IgD-negative memory B cell (primary cell): ENCODE data around the gene GOLPH3. TPM values are rescaled to one million over a fixed set of nuclear protein-coding genes. Genes with fewer than 3 reads are reported as not detected.
A peak's percentile ranks its signal among the peaks of the same experiment; 100 is the strongest.
"Not testable (repeated sequence)": the region's sequence is repeated elsewhere in the genome, so short reads cannot be mapped to it uniquely, and the experiment has no call there.

ENCODE experiments used
- H3K27ac Mint-ChIP-seq, 3 donors: one replicate each; pipeline ENCODE4 v1.8.0; 2020 to 2022; ENCODE audit warnings: mild to moderate bottlenecking in 3 of 3, mixed read lengths in 3 of 3, moderate library complexity in 1 of 3
- H3K27me3 Mint-ChIP-seq: one replicate; pipeline ENCODE4 v1.8.0; 2021; ENCODE audit warnings: mixed read lengths
- H3K36me3 Mint-ChIP-seq: one replicate; pipeline ENCODE4 v1.8.0; 2020; ENCODE audit warnings: mild to moderate bottlenecking, mixed read lengths
- H3K4me1 Mint-ChIP-seq, 3 donors: one replicate each; pipeline ENCODE4 v1.8.0; 2020 to 2022; ENCODE audit warnings: mixed read lengths in 3 of 3, mild to moderate bottlenecking in 1 of 3
- H3K4me3 Mint-ChIP-seq, 4 donors: one replicate each; pipeline ENCODE4 v1.8.0; 2020 to 2022; ENCODE audit warnings: mild to moderate bottlenecking in 4 of 4, mixed read lengths in 4 of 4, moderate library complexity in 3 of 4
- H3K9me3 Mint-ChIP-seq, 3 donors: one replicate each; pipeline ENCODE4 v1.8.0; 2020 to 2021; ENCODE audit warnings: mixed read lengths in 3 of 3, mild to moderate bottlenecking in 1 of 3
- polyA plus RNA-seq: library from polyadenylated mRNA; unstranded; fragments of 300-500 nt; fragmentation: Illumina TruSeq; gene quantifications from one replicate; pipeline ENCODE4 v1.2.3, GENCODE V29; 2021

GOLPH3 gene
- polyA plus RNA-seq, 1 donor from 2014 or later, result 99.2 TPM

DNA sequence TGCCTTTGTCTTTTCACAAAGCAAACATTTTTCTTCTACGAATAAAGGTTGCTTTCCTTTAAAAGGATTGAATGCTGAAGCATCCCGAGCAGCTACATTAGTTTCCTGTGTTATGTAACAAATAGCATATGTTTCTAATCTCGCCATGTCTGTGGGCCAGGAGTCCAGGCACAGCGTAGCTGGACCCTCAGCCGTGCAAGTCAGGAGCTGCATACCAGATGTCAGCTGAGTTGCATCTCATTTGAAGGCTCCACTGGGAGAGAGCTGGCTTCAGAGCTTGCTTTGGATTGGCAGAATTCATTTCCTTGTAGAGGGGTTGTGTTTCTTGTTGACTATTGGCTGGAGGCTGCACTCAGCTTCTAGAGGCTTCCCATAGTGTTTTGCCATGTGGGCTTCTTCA is 16.0 kb upstream of the GOLPH3 start:
- no peak overlapping the region for H3K4me3 Mint-ChIP-seq
- H3K4me1 Mint-ChIP-seq, result peaks cover 5 to 8% (median 6%) of the 10 kb centered on the region in 3 donors
- H3K9me3 Mint-ChIP-seq, result no peaks in the 10 kb centered on the region
- H3K36me3 Mint-ChIP-seq, result no peaks in the 10 kb centered on the region
- H3K27me3 Mint-ChIP-seq, result peaks cover 4% of the 10 kb centered on the region
- no peak overlapping the region for H3K27ac Mint-ChIP-seq

DNA sequence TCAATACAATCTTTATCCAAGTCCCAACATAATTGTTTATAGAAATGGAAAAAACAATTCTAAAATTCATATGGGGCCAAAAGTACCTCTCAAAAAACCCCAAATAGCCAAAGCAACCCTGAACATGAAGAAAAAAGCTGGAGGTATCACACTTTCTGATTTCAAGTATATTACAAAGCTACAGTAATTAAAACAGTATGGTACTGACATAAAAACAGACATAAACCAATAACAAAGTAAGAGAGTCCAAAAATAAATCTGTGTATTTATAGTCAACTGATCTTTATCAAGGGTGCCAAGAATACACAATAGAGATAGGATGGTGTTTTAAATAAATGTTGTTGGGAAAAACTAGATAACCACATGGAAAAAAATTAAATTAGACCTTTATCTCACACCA is 13.6 kb upstream of the GOLPH3 start:
- no peaks in the 10 kb centered on the region for H3K27me3 Mint-ChIP-seq
- H3K27ac Mint-ChIP-seq, result no peak overlapping the region
- no peak overlapping the region for H3K4me3 Mint-ChIP-seq
- no peaks in the 10 kb centered on the region for H3K9me3 Mint-ChIP-seq
- H3K36me3 Mint-ChIP-seq, result no peaks in the 10 kb centered on the region
- peaks cover 2 to 7% (median 6%) of the 10 kb centered on the region in 3 donors for H3K4me1 Mint-ChIP-seq

- Mint-ChIP-seq H3K4me3 (peak overlapping the region in 2 of 4 donors; percentile 41 to 61), H3K9me3 (no peaks in the 10 kb centered on the region), H3K36me3 (peaks cover 2% of the 10 kb centered on the region), H3K27me3 (no peaks in the 10 kb centered on the region), H3K27ac (peak overlapping the region in 1 of 3 donors; percentile 53), H3K4me1 (peaks cover 10 to 15% (median 10%) of the 10 kb centered on the region in 3 donors)
Measured at GRCh38 chr5:32182463-32183063, 8.4 kb upstream of the GOLPH3 start.

GRCh38 chr5:32173267-32174010 is 680 bp downstream of the GOLPH3 start:
- peaks cover 21 to 54% (median 31%) of the 10 kb centered on the region in 3 donors for H3K4me1 Mint-ChIP-seq
- no peaks in the 10 kb centered on the region for H3K9me3 Mint-ChIP-seq
- H3K4me3 Mint-ChIP-seq, result peak overlapping the region; percentile 92 to 100 (median 98)
- H3K27me3 Mint-ChIP-seq, result no peaks in the 10 kb centered on the region
- H3K36me3 Mint-ChIP-seq, result peaks cover 2% of the 10 kb centered on the region
- H3K27ac Mint-ChIP-seq, result peak overlapping the region; percentile 94 to 99 (median 96)

DNA sequence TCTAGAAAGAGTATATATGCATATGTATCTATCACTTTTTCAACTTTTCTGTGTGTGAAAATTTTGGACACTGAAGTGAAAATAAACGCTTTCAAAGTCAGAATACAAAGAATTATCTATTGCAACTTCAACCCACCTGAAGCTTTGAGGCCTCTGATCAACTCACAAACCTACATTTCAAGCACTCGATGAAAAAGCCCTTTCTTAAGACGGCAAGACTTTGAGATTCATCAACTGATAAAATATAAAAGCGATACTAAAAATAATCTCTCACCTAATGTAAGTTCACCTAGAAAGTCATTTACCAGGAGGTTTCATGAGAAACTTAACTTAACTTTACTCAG is 1.2 kb downstream of the GOLPH3 start:
- no peaks in the 10 kb centered on the region for H3K9me3 Mint-ChIP-seq
- H3K4me1 Mint-ChIP-seq, result peaks cover 24 to 54% (median 33%) of the 10 kb centered on the region in 3 donors
- no peaks in the 10 kb centered on the region for H3K27me3 Mint-ChIP-seq
- peaks cover under 1% of the 10 kb centered on the region for H3K36me3 Mint-ChIP-seq
- H3K27ac Mint-ChIP-seq, result peak overlapping the region; percentile 94 to 99 (median 96)
- H3K4me3 Mint-ChIP-seq, result peak overlapping the region; percentile 92 to 100 (median 98)

DNA sequence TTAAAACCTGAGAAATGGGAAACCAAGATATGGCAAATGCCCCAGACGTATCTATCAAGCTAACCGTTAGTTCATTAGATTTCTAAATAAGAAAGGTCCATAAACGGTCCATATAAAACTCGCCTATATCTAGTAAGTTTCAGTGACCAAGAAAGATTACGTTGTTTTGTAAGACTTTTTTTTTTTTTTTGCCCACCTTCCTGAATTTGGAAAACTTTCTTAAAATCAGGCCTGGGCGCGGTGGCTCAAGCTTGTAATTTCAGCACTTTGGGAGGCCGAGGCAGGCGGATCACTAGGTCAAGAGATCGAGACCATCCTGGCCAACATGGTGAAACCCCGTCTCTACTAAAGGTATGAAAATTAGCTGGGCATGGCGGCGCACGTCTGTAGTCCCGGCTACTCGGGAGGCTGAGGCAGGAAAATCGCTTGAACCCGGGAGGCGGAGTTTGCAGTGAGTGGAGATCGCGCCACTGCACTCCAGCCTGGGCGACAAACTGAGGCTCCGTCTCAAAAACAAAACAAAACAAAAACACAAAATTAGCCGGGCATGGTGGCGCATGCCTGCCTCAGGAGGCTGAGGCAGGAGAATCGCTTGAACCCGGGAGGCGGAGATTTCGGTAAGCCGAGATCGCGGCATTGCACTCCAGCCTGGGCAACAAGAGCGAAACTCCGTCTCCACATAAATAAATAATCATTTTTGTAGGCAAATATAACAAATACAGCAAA is 1.8 kb downstream of the GOLPH3 start:
- Mint-ChIP-seq H3K4me1 (peaks cover 22 to 51% (median 33%) of the 10 kb centered on the region in 3 donors), H3K4me3 (peak overlapping the region; percentile 92 to 100 (median 98)), H3K27ac (peak overlapping the region; percentile 94 to 99 (median 96))
- H3K27me3 Mint-ChIP-seq, H3K36me3 Mint-ChIP-seq, H3K9me3 Mint-ChIP-seq: not testable (repeated sequence)

DNA sequence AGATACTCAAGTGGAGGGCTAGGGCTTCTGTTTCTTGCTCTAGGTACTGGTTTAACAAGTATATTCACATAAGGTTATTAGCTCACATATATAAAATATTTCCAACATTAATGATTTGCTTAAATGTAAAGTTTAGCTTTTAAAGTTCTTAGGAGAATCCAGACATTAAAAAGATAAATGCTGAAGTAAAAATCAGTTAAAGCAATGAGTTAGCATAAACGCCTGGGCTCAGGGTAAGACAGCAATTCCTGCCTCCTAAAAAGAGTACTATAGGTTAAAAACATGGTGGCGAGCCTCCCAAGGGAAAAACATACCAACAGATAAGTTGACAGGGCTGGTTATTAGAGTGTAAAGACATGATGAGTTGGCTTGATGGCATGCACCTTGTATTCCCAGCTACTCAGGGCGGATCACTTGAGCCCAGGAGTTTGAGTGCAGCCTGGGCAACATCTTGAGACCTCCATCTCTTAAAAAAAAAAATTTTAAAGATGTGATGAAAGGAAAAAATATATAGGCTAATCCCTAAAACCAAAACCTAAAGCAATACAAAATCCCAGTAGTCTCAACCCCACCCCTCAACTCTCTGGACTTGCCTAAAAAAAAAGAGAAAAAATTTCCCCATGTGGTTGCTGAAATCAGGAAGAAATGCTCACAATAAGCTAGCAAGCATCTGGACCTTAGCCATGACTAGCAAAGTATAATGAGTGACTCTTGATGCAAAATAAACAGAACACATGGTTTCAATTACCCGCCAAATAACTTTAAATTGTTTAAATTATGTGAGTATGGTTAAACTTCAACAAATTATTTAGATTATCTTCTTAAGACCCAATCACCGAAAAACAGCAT is 3.6 kb downstream of the GOLPH3 start:
- Mint-ChIP-seq H3K36me3 (no peaks in the 10 kb centered on the region), H3K27ac (peak overlapping the region; percentile 50 to 61 (median 52)), H3K27me3 (no peaks in the 10 kb centered on the region), H3K4me1 (peaks cover 27 to 50% (median 39%) of the 10 kb centered on the region in 3 donors), H3K9me3 (no peaks in the 10 kb centered on the region), H3K4me3 (peak overlapping the region; percentile 30 to 78 (median 53))

DNA sequence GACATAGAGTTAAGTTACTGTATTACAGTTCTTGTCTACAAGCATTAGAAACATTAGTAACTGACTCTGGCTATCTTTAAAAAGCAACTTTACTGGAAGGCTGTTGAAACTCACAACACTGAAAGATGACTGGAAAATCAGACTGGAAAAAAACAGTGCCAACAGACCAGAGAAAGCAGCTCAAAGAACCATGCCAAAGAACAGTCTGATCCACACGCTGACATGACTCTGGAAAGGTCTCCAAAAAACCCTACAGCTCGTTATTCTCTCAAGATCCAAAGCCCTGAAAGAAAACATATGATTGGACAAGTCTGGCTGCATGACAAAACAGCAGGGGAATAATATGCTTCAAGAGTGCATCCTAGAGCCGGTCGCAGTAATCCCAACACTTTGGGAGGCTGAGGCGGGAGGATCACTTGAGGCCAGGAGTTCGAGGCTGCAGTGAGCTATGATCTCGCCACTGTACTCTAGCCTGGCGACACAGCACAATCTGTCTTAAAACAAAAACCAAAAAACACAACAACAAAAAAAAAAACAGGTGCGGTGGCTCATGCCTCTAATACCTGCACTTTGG is 5.6 kb downstream of the GOLPH3 start:
- peaks cover 36 to 56% (median 43%) of the 10 kb centered on the region in 3 donors for H3K4me1 Mint-ChIP-seq

GRCh38 chr5:32165597-32165996 is 8.5 kb downstream of the GOLPH3 start:
- Mint-ChIP-seq H3K9me3 (no peaks in the 10 kb centered on the region), H3K36me3 (peaks cover 2% of the 10 kb centered on the region), H3K4me3 (peak overlapping the region in 2 of 4 donors; percentile 16 to 70), H3K4me1 (peaks cover 29 to 42% (median 38%) of the 10 kb centered on the region in 3 donors), H3K27me3 (no peaks in the 10 kb centered on the region), H3K27ac (peak overlapping the region in 2 of 3 donors; percentile 10 to 27)

More for the DNA sequence above, 5.6 kb downstream of the GOLPH3 start:
- no peaks in the 10 kb centered on the region for H3K9me3 Mint-ChIP-seq
- H3K27ac Mint-ChIP-seq, result no peak overlapping the region
- H3K4me3 Mint-ChIP-seq, result peak overlapping the region in 1 of 4 donors; percentile 40
- H3K36me3 Mint-ChIP-seq, result no peaks in the 10 kb centered on the region
- H3K27me3 Mint-ChIP-seq, result no peaks in the 10 kb centered on the region

GRCh38 chr5:32163785-32164184 is 10.3 kb downstream of the GOLPH3 start:
- H3K4me1 Mint-ChIP-seq, result peaks cover 29 to 34% (median 32%) of the 10 kb centered on the region in 3 donors
- H3K36me3 Mint-ChIP-seq, result peaks cover 5% of the 10 kb centered on the region
- H3K27me3 Mint-ChIP-seq, result no peaks in the 10 kb centered on the region
- H3K4me3 Mint-ChIP-seq, result peak overlapping the region in 3 of 4 donors; percentile 39 to 87 (median 75)
- no peaks in the 10 kb centered on the region for H3K9me3 Mint-ChIP-seq
- peak overlapping the region in 2 of 3 donors; percentile 41 to 77 for H3K27ac Mint-ChIP-seq

- H3K36me3 Mint-ChIP-seq, result peaks cover 5% of the 10 kb centered on the region
- peak overlapping the region in 1 of 4 donors; percentile 87 for H3K4me3 Mint-ChIP-seq
- H3K27me3 Mint-ChIP-seq, result no peaks in the 10 kb centered on the region
- H3K27ac Mint-ChIP-seq, result no peak overlapping the region
- H3K4me1 Mint-ChIP-seq, result peaks cover 25 to 30% (median 25%) of the 10 kb centered on the region in 3 donors
- H3K9me3 Mint-ChIP-seq, result no peaks in the 10 kb centered on the region
Measured at GRCh38 chr5:32163053-32163452, 11.1 kb downstream of the GOLPH3 start.

DNA sequence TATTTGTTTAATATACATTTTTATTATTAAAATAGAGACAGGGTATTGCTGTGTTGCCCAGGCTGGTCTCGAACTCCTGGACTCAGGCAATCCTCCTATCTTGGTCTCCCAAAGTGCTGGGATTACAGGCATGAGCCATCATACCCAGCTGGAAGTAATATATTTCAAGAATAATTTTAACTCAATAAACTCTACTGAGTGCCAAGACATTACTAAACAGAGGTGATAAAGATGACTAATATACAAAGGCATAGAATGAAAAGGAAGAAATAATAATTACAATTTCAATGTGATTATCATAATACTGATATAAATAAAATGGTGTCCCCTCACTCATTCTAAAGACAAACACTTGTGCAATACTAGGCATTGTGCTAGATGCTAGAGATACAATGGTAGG is 13.9 kb downstream of the GOLPH3 start:
- H3K27ac Mint-ChIP-seq, result no peak overlapping the region
- no peaks in the 10 kb centered on the region for H3K27me3 Mint-ChIP-seq
- H3K4me3 Mint-ChIP-seq, result no peak overlapping the region
- H3K9me3 Mint-ChIP-seq, result no peaks in the 10 kb centered on the region
- H3K36me3 Mint-ChIP-seq, result peaks cover 6% of the 10 kb centered on the region
- peaks cover 18 to 26% (median 19%) of the 10 kb centered on the region in 3 donors for H3K4me1 Mint-ChIP-seq

- H3K4me3 Mint-ChIP-seq, result peak overlapping the region in 1 of 4 donors; percentile 12
- no peak overlapping the region for H3K27ac Mint-ChIP-seq
Measured at GRCh38 chr5:32159328-32160072, 14.6 kb downstream of the GOLPH3 start.

DNA sequence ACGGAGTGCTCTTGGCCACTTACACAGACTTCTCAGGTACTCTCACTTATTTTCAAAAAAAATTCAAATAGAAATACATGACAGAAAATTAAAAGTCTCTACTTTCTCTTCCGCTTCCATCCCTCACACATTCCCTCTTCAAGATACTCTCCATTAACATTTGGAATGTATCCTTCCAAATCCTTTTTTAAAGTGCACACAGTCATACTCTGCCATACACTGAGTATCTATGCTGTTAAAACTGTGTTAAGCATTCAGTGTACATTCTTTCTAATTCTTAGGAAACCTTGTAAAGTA is 15.5 kb downstream of the GOLPH3 start:
- Mint-ChIP-seq H3K9me3 (no peaks in the 10 kb centered on the region), H3K4me1 (peaks cover 21 to 31% (median 24%) of the 10 kb centered on the region in 3 donors), H3K27me3 (no peaks in the 10 kb centered on the region), H3K27ac (no peak overlapping the region), H3K4me3 (no peak overlapping the region), H3K36me3 (peaks cover 6% of the 10 kb centered on the region)

More at GRCh38 chr5:32159328-32160072, 14.6 kb downstream of the GOLPH3 start:
- H3K4me1 Mint-ChIP-seq, result peaks cover 20 to 29% (median 21%) of the 10 kb centered on the region in 3 donors
- H3K36me3 Mint-ChIP-seq, result peaks cover 6% of the 10 kb centered on the region
- H3K27me3 Mint-ChIP-seq, result no peaks in the 10 kb centered on the region
- no peaks in the 10 kb centered on the region for H3K9me3 Mint-ChIP-seq
